AG09319 (cell line): ENCODE measurements around the gene LCN6.

Experiments
- DNase-seq: peaks from one replicate; pipeline ENCODE4 v3.0.0-alpha.2; 2010; ENCODE audit warnings: low read depth; ENCODE audit errors: extremely low read depth
- CTCF ChIP-seq: IDR thresholded peaks from 2 replicates; pipeline ENCODE4 v1.5.1; 2011; ENCODE audit warnings: low read depth, mild to moderate bottlenecking, inconsistent platforms, low read length, moderate library complexity

LCN6 gene

GRCh38 chr9:136694163-136694871 lies 54.0 kb downstream of the LCN6 start:
- TF ChIP-seq CTCF: peak; percentile 63
- DNase-seq: no peak
